H1 (cell line): ENCODE measurements around the gene GPR161. TPM values are rescaled to one million over a fixed set of nuclear protein-coding genes. Genes with fewer than 3 reads are reported as not detected.
"Not testable (repeated sequence)": the region's sequence is repeated elsewhere in the genome, so short reads cannot be mapped to it uniquely, and the experiment has no call there.

Experiments used
- CTCF ChIA-PET: fragments of 300-600 bp; sonication (Branson Sonifier 250); formaldehyde crosslinking; loops from one replicate; lab custom pipeline; 2021; ENCODE audit not compliant: partially characterized antibody; lab: Charles Lee
- POLR2A ChIA-PET: fragments of 300-600 bp; sonication (Branson Sonifier 250); formaldehyde crosslinking; loops from one replicate; lab custom pipeline; 2021; ENCODE audit warnings: inconsistent platforms; ENCODE audit not compliant: partially characterized antibody; lab: Charles Lee
- DNase-seq, 2 experiments: peaks; one replicate each; pipeline versions ENCODE4 v3.0.0 to v3.0.0-alpha.2; 2010 to 2022; ENCODE audit warnings: low spot score in 2 of 2, low read depth in 1 of 2, mixed read lengths in 1 of 2
- FAIRE-seq: peaks from 2 replicates; lab custom pipeline; 2011; peaks lifted over from hg19 to GRCh38; lab: Jason Lieb, UNC
- H2AFZ ChIP-seq: 2 replicates; pipeline ENCODE4 v1.8.1; 2012; ENCODE audit warnings: low read length, inconsistent platforms
- H2AK5ac ChIP-seq: 2 replicates; pipeline ENCODE4 v1.6.1; 2013; ENCODE audit warnings: low read depth, low read length
- H2BK120ac ChIP-seq: replicated peaks from 2 replicates; pipeline ENCODE3; 2013; ENCODE audit warnings: low read depth, low read length, inconsistent platforms
- H2BK12ac ChIP-seq: 2 replicates; pipeline ENCODE4 v1.6.1; 2013; ENCODE audit warnings: low read depth, low read length
- H2BK15ac ChIP-seq: 2 replicates; pipeline ENCODE4 v1.6.1; 2013; ENCODE audit warnings: low read length
- H2BK20ac ChIP-seq: 2 replicates; pipeline ENCODE4 v1.6.1; 2013; ENCODE audit warnings: low read length
- H2BK5ac ChIP-seq: 2 replicates; pipeline ENCODE4 v1.6.1; 2013; ENCODE audit warnings: low read depth, low read length
- H3K14ac ChIP-seq: 2 replicates; pipeline ENCODE4 v1.6.1; 2013; ENCODE audit warnings: inconsistent platforms; ENCODE audit not compliant: insufficient read length
- H3K18ac ChIP-seq: 2 replicates; pipeline ENCODE4 v1.6.1; 2013; ENCODE audit warnings: low read length; ENCODE audit errors: extremely low read depth
- H3K23ac ChIP-seq: 2 replicates; pipeline ENCODE4 v1.6.1; 2013; ENCODE audit warnings: inconsistent platforms; ENCODE audit not compliant: insufficient read length
- H3K23me2 ChIP-seq: 2 replicates; pipeline ENCODE4 v1.6.1; 2013; ENCODE audit warnings: low read depth, low read length
- H3K27ac ChIP-seq: 2 replicates; pipeline ENCODE4 v1.6.1; 2011; ENCODE audit warnings: low read depth, low read length, inconsistent platforms
- H3K27me3 ChIP-seq, 4 experiments: replicated peaks in 1 of 4; 1 replicate in 1 of 4; 2 replicates in 3 of 4; pipeline versions ENCODE4 v1.6.1 to v1.8.1; 2011 to 2013; ENCODE audit warnings: low read length in 3 of 4, mild to moderate bottlenecking in 3 of 4, inconsistent platforms in 2 of 4, mixed read lengths in 2 of 4, moderate library complexity in 1 of 4; ENCODE audit not compliant: control insufficient read depth in 3 of 4, insufficient read depth in 3 of 4; ENCODE audit errors: extremely low read depth in 1 of 4
- H3K36me3 ChIP-seq, 4 experiments: 2 replicates each; pipeline versions ENCODE4 v1.6.1 to v1.8.1; 2011 to 2013; ENCODE audit warnings: mild to moderate bottlenecking in 4 of 4, low read length in 3 of 4, moderate library complexity in 2 of 4, control low read depth in 1 of 4, inconsistent platforms in 1 of 4; ENCODE audit not compliant: insufficient read depth in 4 of 4, control insufficient read depth in 2 of 4
- H3K4ac ChIP-seq: replicated peaks from 2 replicates; pipeline ENCODE3; 2013; ENCODE audit warnings: low read length, low read depth, mixed read lengths, inconsistent platforms; ENCODE audit not compliant: insufficient read length
- H3K4me1 ChIP-seq, 4 experiments: replicated peaks in 1 of 4; 1 replicate in 1 of 4; 2 replicates in 3 of 4; pipeline versions ENCODE4 v1.6.1 to v1.8.1; 2011 to 2013; ENCODE audit warnings: low read length in 3 of 4, inconsistent platforms in 2 of 4, mixed read lengths in 1 of 4; ENCODE audit not compliant: insufficient read depth in 4 of 4, control insufficient read depth in 3 of 4
- H3K4me2 ChIP-seq, 2 experiments: 2 replicates each; pipeline versions ENCODE4 v1.6.1 to v1.8.1; 2011 to 2013; ENCODE audit warnings: low read depth in 2 of 2, low read length in 2 of 2, control low read depth in 1 of 2, inconsistent platforms in 1 of 2, mild to moderate bottlenecking in 1 of 2; ENCODE audit not compliant: insufficient read depth in 1 of 2
- H3K4me3 ChIP-seq, 4 experiments: fragments of 200-600, 300-600 bp in 1 of 4; sonication (generic), shearing (Covaris generic), sonication (Bioruptor Twin) in 1 of 4; 2 replicates each; pipeline versions ENCODE4 v1.5.1 to v1.8.1; 2011 to 2016; ENCODE audit warnings: low read length in 4 of 4, low read depth in 3 of 4, control low read depth in 2 of 4, inconsistent platforms in 2 of 4, mild to moderate bottlenecking in 2 of 4, mixed read lengths in 1 of 4, moderate library complexity in 1 of 4; ENCODE audit not compliant: insufficient read depth in 2 of 4; ENCODE audit errors: extremely low read depth in 1 of 4
- H3K56ac ChIP-seq: replicated peaks from 2 replicates; pipeline ENCODE3; 2013; ENCODE audit warnings: low read depth, mild to moderate bottlenecking, mixed read lengths, low read length, inconsistent platforms; ENCODE audit not compliant: insufficient read length
- H3K79me1 ChIP-seq: 2 replicates; pipeline ENCODE4 v1.6.1; 2013; ENCODE audit warnings: low read depth, low read length, control low read depth
- H3K79me2 ChIP-seq, 2 experiments: 2 replicates each; pipeline versions ENCODE4 v1.6.1 to v1.8.1; 2012 to 2013; ENCODE audit warnings: low read length in 2 of 2, mild to moderate bottlenecking in 2 of 2, inconsistent platforms in 1 of 2; ENCODE audit not compliant: insufficient read depth in 2 of 2, control insufficient read depth in 1 of 2
- H3K9ac ChIP-seq, 4 experiments: replicated peaks in 1 of 4; 1 replicate in 1 of 4; 2 replicates in 3 of 4; pipeline versions ENCODE4 v1.6.1 to v1.8.1; 2011 to 2013; ENCODE audit warnings: low read depth in 3 of 4, low read length in 3 of 4, control low read depth in 2 of 4, mild to moderate bottlenecking in 2 of 4, moderate library complexity in 2 of 4, inconsistent platforms in 1 of 4; ENCODE audit errors: extremely low read depth in 1 of 4
- H3K9me3 ChIP-seq, 2 experiments: 2 replicates each; pipeline versions ENCODE4 v1.6.1 to v1.8.1; 2012 to 2013; ENCODE audit warnings: mild to moderate bottlenecking in 2 of 2, moderate library complexity in 2 of 2, control low read depth in 1 of 2, inconsistent platforms in 1 of 2, low read depth in 1 of 2, low read length in 1 of 2, mixed read lengths in 1 of 2; ENCODE audit not compliant: insufficient read depth in 2 of 2
- H4K20me1 ChIP-seq, 2 experiments: replicated peaks in 1 of 2; 2 replicates each; pipeline versions ENCODE3 to v1.8.1; 2011 to 2013; ENCODE audit warnings: inconsistent platforms in 2 of 2, low read length in 2 of 2, mild to moderate bottlenecking in 1 of 2; ENCODE audit not compliant: insufficient read depth in 2 of 2, control insufficient read depth in 1 of 2
- H4K5ac ChIP-seq: 2 replicates; pipeline ENCODE4 v1.6.1; 2013; ENCODE audit warnings: low read length, low read depth, mixed read lengths, inconsistent platforms; ENCODE audit not compliant: insufficient read length
- H4K8ac ChIP-seq: 2 replicates; pipeline ENCODE4 v1.8.0; 2013; ENCODE audit warnings: mild to moderate bottlenecking, moderate library complexity, low read length, inconsistent platforms; ENCODE audit not compliant: insufficient read depth; ENCODE audit errors: extremely low read depth
- H4K91ac ChIP-seq: replicated peaks from 2 replicates; pipeline ENCODE3; 2013; ENCODE audit warnings: low read length, mixed read lengths, inconsistent platforms; ENCODE audit not compliant: insufficient read length
- WGBS, 2 experiments: shearing (Covaris generic) in 1 of 2; methylation state at CpG; one replicate each; pipeline versions ENCODE4 v1.1.6 to v1.1.7; 2013 to 2015; ENCODE audit warnings: low lambda C conversion rate in 2 of 2, mixed read lengths in 2 of 2, inconsistent platforms in 1 of 2, low coverage in 1 of 2, missing lambda C conversion rate in 1 of 2; ENCODE audit not compliant: insufficient replicate concordance in 2 of 2, insufficient coverage in 1 of 2, insufficient read length in 1 of 2; ENCODE audit errors: extremely low coverage in 1 of 2, missing lambda C conversion rate in 1 of 2; 5-methylcytosine and 5-hydroxymethylcytosine counted together
- polyA plus RNA-seq, 7 experiments: library from polyadenylated mRNA; depleted of rRNA in 3 of 7; stranded (reverse) in 5 of 7; unstranded in 2 of 7; fragments of >200 nt in 5 of 7; fragments of 200-250 nt in 2 of 7; gene quantifications; 1 replicate in 5 of 7; 2 replicates in 1 of 7; 4 replicates in 1 of 7; pipeline versions ENCODE4 v1.2.1 to v1.2.3, GENCODE V29; 2011 to 2013; ENCODE audit warnings: missing spikeins in 2 of 7, mixed read lengths in 2 of 7
- total RNA-seq: library from RNA; stranded (reverse); fragmentation: NEBNext Ultra II Directional; extraction: Animal tissue kit (Norgen Biotek cat#: 25700); gene quantifications from 2 replicates; pipeline ENCODE4 v1.2.1, GENCODE V29; 2021

GPR161 gene
- total and polyA plus RNA-seq, 2 of the 8 experiments (the other 6 are each of a cell fraction or from before 2014, with no cell fraction given): 13.7 to 16.8 TPM

GRCh38 chr1:168181063-168181720 lies 44.5 kb upstream of the GPR161 start:
- H3K27ac ChIP-seq, FAIRE-seq, H3K56ac ChIP-seq, H3K36me3 ChIP-seq, POLR2A ChIA-PET, H2BK5ac ChIP-seq, H2BK15ac ChIP-seq, H3K4ac ChIP-seq, H3K23ac ChIP-seq, H4K8ac ChIP-seq, H3K14ac ChIP-seq, H3K27me3 ChIP-seq, H3K18ac ChIP-seq, H4K5ac ChIP-seq, H3K4me2 ChIP-seq, H2BK20ac ChIP-seq, H3K4me1 ChIP-seq, H2BK120ac ChIP-seq, H4K20me1 ChIP-seq, H3K79me1 ChIP-seq, H4K91ac ChIP-seq, H3K9me3 ChIP-seq, H2BK12ac ChIP-seq, H2AFZ ChIP-seq, H2AK5ac ChIP-seq, H3K23me2 ChIP-seq, H3K4me3 ChIP-seq, DNase-seq, H3K9ac ChIP-seq: not testable (repeated sequence)
- WGBS, 2 experiments: 91% methylated on average over 15 of the region's 15 CpGs; no CpG with 5 or more reads in 1 of the 2 experiments
- CTCF ChIA-PET: interaction anchor here (1.2 to 1.7 kb wide), 2 partner anchors 8 to 99 kb away, joined by 3 to 4 read pairs; no protein-coding TSS in a partner anchor
- peaks cover 0 to 21% of the 10 kb centered on the region in 2 experiments; a peak in 2 of 4 replicates for H3K79me2 ChIP-seq
